ENCODE data around the gene RPS6KA1. TPM values are rescaled to one million over a fixed set of nuclear protein-coding genes. Genes with fewer than 3 reads are reported as not detected.
"Not testable (repeated sequence)": the region's sequence is repeated elsewhere in the genome, so short reads cannot be mapped to it uniquely, and the experiment has no call there.

RPS6KA1 gene
- total and polyA plus RNA-seq, 2 donors, result 30.4 to 36.8 TPM

- peaks cover 0 to 2% of the 10 kb centered on the region in 2 donors for H3K27me3 ChIP-seq (ENCODE audit: control insufficient read depth in 2 of 2, insufficient read depth in 1 of 2, low read length in 1 of 2)
- H3K36me3 ChIP-seq (ENCODE audit: control insufficient read depth in 2 of 2, insufficient read depth in 2 of 2, low read length in 1 of 2), result no peaks in the 10 kb centered on the region
- H3K4me3 ChIP-seq (ENCODE audit: low read length in 2 of 2), result peak overlapping the region; percentile 72 to 98
- DNase-seq (ENCODE audit: low read depth in 6 of 9, low spot score in 9 of 9), result peak; percentile 52 to 94 (median 81)
- peaks cover 9 to 25% of the 10 kb centered on the region in 2 donors for H3K4me1 ChIP-seq (ENCODE audit: control insufficient read depth in 2 of 2, insufficient read depth in 2 of 2, low read length in 2 of 2)
- peak overlapping the region; percentile 86 to 89 for H3K27ac ChIP-seq (ENCODE audit: low read depth in 1 of 2, low read length in 1 of 2)
- H3K9me3 ChIP-seq (ENCODE audit: control insufficient read depth in 2 of 2, insufficient read depth in 1 of 2, low read length in 1 of 2), result peaks cover 0 to 6% of the 10 kb centered on the region in 2 donors
- WGBS, result under 1% methylated on average over 74 of the region's 74 CpGs
Observed at GRCh38 chr1:26500488-26501175, 28.9 kb upstream of the RPS6KA1 start.

- 94% methylated on average over 2 of the region's 2 CpGs for WGBS
- H3K4me1 ChIP-seq (ENCODE audit: control insufficient read depth in 2 of 2, insufficient read depth in 2 of 2, low read length in 2 of 2); H3K27me3 ChIP-seq (ENCODE audit: control insufficient read depth in 2 of 2, insufficient read depth in 1 of 2, low read length in 1 of 2); H3K27ac ChIP-seq (ENCODE audit: low read depth in 1 of 2, low read length in 1 of 2); DNase-seq (ENCODE audit: low read depth in 6 of 9, low spot score in 9 of 9); H3K4me3 ChIP-seq (ENCODE audit: low read length in 2 of 2); H3K9me3 ChIP-seq (ENCODE audit: control insufficient read depth in 2 of 2, insufficient read depth in 1 of 2, low read length in 1 of 2); H3K36me3 ChIP-seq (ENCODE audit: control insufficient read depth in 2 of 2, insufficient read depth in 2 of 2, low read length in 1 of 2): not testable (repeated sequence)
Observed at GRCh38 chr1:26510711-26511110, 18.9 kb upstream of the RPS6KA1 start.

GRCh38 chr1:26515836-26516235, 13.7 kb upstream of the RPS6KA1 start:
- H3K4me3 ChIP-seq (ENCODE audit: low read length in 2 of 2); H3K36me3 ChIP-seq (ENCODE audit: control insufficient read depth in 2 of 2, insufficient read depth in 2 of 2, low read length in 1 of 2); H3K4me1 ChIP-seq (ENCODE audit: control insufficient read depth in 2 of 2, insufficient read depth in 2 of 2, low read length in 2 of 2); DNase-seq (ENCODE audit: low read depth in 6 of 9, low spot score in 9 of 9); H3K27me3 ChIP-seq (ENCODE audit: control insufficient read depth in 2 of 2, insufficient read depth in 1 of 2, low read length in 1 of 2); H3K9me3 ChIP-seq (ENCODE audit: control insufficient read depth in 2 of 2, insufficient read depth in 1 of 2, low read length in 1 of 2); H3K27ac ChIP-seq (ENCODE audit: low read depth in 1 of 2, low read length in 1 of 2): not testable (repeated sequence)
- 86% methylated on average over 4 of the region's 4 CpGs for WGBS

- Histone ChIP-seq H3K36me3 (ENCODE audit: control insufficient read depth in 2 of 2, insufficient read depth in 2 of 2, low read length in 1 of 2) (no peaks in the 10 kb centered on the region), H3K4me3 (ENCODE audit: low read length in 2 of 2) (no peak overlapping the region), H3K27ac (ENCODE audit: low read depth in 1 of 2, low read length in 1 of 2) (no peak overlapping the region), H3K9me3 (ENCODE audit: control insufficient read depth in 2 of 2, insufficient read depth in 1 of 2, low read length in 1 of 2) (peaks cover 0 to 5% of the 10 kb centered on the region in 2 donors), H3K27me3 (ENCODE audit: control insufficient read depth in 2 of 2, insufficient read depth in 1 of 2, low read length in 1 of 2) (no peaks in the 10 kb centered on the region), H3K4me1 (ENCODE audit: control insufficient read depth in 2 of 2, insufficient read depth in 2 of 2, low read length in 2 of 2) (no peaks in the 10 kb centered on the region)
- 97% methylated on average over 4 of the region's 4 CpGs for WGBS
- no peak for DNase-seq (ENCODE audit: low read depth in 6 of 9, low spot score in 9 of 9)
Observed at GRCh38 chr1:26516987-26517765, 12.4 kb upstream of the RPS6KA1 start.

GRCh38 chr1:26517766-26518049, 11.9 kb upstream of the RPS6KA1 start:
- Histone ChIP-seq H3K27ac (ENCODE audit: low read depth in 1 of 2, low read length in 1 of 2) (no peak overlapping the region), H3K4me3 (ENCODE audit: low read length in 2 of 2) (no peak overlapping the region), H3K36me3 (ENCODE audit: control insufficient read depth in 2 of 2, insufficient read depth in 2 of 2, low read length in 1 of 2) (no peaks in the 10 kb centered on the region), H3K9me3 (ENCODE audit: control insufficient read depth in 2 of 2, insufficient read depth in 1 of 2, low read length in 1 of 2) (peaks cover 0 to 5% of the 10 kb centered on the region in 2 donors), H3K27me3 (ENCODE audit: control insufficient read depth in 2 of 2, insufficient read depth in 1 of 2, low read length in 1 of 2) (no peaks in the 10 kb centered on the region), H3K4me1 (ENCODE audit: control insufficient read depth in 2 of 2, insufficient read depth in 2 of 2, low read length in 2 of 2) (no peaks in the 10 kb centered on the region)
- DNase-seq (ENCODE audit: low read depth in 6 of 9, low spot score in 9 of 9), result no peak
- 90% methylated on average over 1 of the region's 1 CpG for WGBS

GRCh38 chr1:26518355-26518754, 11.2 kb upstream of the RPS6KA1 start:
- H3K27me3 ChIP-seq (ENCODE audit: control insufficient read depth in 2 of 2, insufficient read depth in 1 of 2, low read length in 1 of 2), result no peaks in the 10 kb centered on the region
- no peaks in the 10 kb centered on the region for H3K36me3 ChIP-seq (ENCODE audit: control insufficient read depth in 2 of 2, insufficient read depth in 2 of 2, low read length in 1 of 2)
- peaks cover 0 to 5% of the 10 kb centered on the region in 2 donors for H3K9me3 ChIP-seq (ENCODE audit: control insufficient read depth in 2 of 2, insufficient read depth in 1 of 2, low read length in 1 of 2)
- DNase-seq (ENCODE audit: low read depth in 6 of 9, low spot score in 9 of 9), result no peak
- no peak overlapping the region for H3K4me3 ChIP-seq (ENCODE audit: low read length in 2 of 2)
- no peak overlapping the region for H3K27ac ChIP-seq (ENCODE audit: low read depth in 1 of 2, low read length in 1 of 2)
- H3K4me1 ChIP-seq (ENCODE audit: control insufficient read depth in 2 of 2, insufficient read depth in 2 of 2, low read length in 2 of 2), result no peaks in the 10 kb centered on the region
- WGBS, result 96% methylated on average over 6 of the region's 6 CpGs

- no peaks in the 10 kb centered on the region for H3K4me1 ChIP-seq (ENCODE audit: control insufficient read depth in 2 of 2, insufficient read depth in 2 of 2, low read length in 2 of 2)
- H3K36me3 ChIP-seq (ENCODE audit: control insufficient read depth in 2 of 2, insufficient read depth in 2 of 2, low read length in 1 of 2), result no peaks in the 10 kb centered on the region
- H3K27ac ChIP-seq (ENCODE audit: low read depth in 1 of 2, low read length in 1 of 2), result no peak overlapping the region
- H3K27me3 ChIP-seq (ENCODE audit: control insufficient read depth in 2 of 2, insufficient read depth in 1 of 2, low read length in 1 of 2), result peaks cover 0 to 5% of the 10 kb centered on the region in 2 donors
- no peaks in the 10 kb centered on the region for H3K9me3 ChIP-seq (ENCODE audit: control insufficient read depth in 2 of 2, insufficient read depth in 1 of 2, low read length in 1 of 2)
- no peak overlapping the region for H3K4me3 ChIP-seq (ENCODE audit: low read length in 2 of 2)
- whole genome bisulfite sequencing, result 93% methylated on average over 5 of the region's 5 CpGs
- no peak for DNase-seq (ENCODE audit: low read depth in 6 of 9, low spot score in 9 of 9)
Observed at GRCh38 chr1:26520339-26520738, 9.2 kb upstream of the RPS6KA1 start.

GRCh38 chr1:26521669-26522030, 7.9 kb upstream of the RPS6KA1 start:
- DNase-seq (ENCODE audit: low read depth in 6 of 9, low spot score in 9 of 9), result no peak
- 90% methylated on average over 14 of the region's 14 CpGs for WGBS
- H3K9me3 ChIP-seq (ENCODE audit: control insufficient read depth in 2 of 2, insufficient read depth in 1 of 2, low read length in 1 of 2), result no peaks in the 10 kb centered on the region

GRCh38 chr1:26522073-26522472, 7.5 kb upstream of the RPS6KA1 start:
- H3K27me3 ChIP-seq (ENCODE audit: control insufficient read depth in 2 of 2, insufficient read depth in 1 of 2, low read length in 1 of 2), result peaks cover 0 to 5% of the 10 kb centered on the region in 2 donors
- H3K9me3 ChIP-seq (ENCODE audit: control insufficient read depth in 2 of 2, insufficient read depth in 1 of 2, low read length in 1 of 2), result no peaks in the 10 kb centered on the region
- H3K36me3 ChIP-seq (ENCODE audit: control insufficient read depth in 2 of 2, insufficient read depth in 2 of 2, low read length in 1 of 2), result no peaks in the 10 kb centered on the region
- H3K27ac ChIP-seq (ENCODE audit: low read depth in 1 of 2, low read length in 1 of 2), result no peak overlapping the region
- no peaks in the 10 kb centered on the region for H3K4me1 ChIP-seq (ENCODE audit: control insufficient read depth in 2 of 2, insufficient read depth in 2 of 2, low read length in 2 of 2)
- DNase-seq (ENCODE audit: low read depth in 6 of 9, low spot score in 9 of 9), result no peak
- no peak overlapping the region for H3K4me3 ChIP-seq (ENCODE audit: low read length in 2 of 2)

More at GRCh38 chr1:26521669-26522030, 7.9 kb upstream of the RPS6KA1 start:
- no peaks in the 10 kb centered on the region for H3K36me3 ChIP-seq (ENCODE audit: control insufficient read depth in 2 of 2, insufficient read depth in 2 of 2, low read length in 1 of 2)
- peaks cover 0 to 5% of the 10 kb centered on the region in 2 donors for H3K27me3 ChIP-seq (ENCODE audit: control insufficient read depth in 2 of 2, insufficient read depth in 1 of 2, low read length in 1 of 2)
- H3K27ac ChIP-seq (ENCODE audit: low read depth in 1 of 2, low read length in 1 of 2), result no peak overlapping the region
- H3K4me1 ChIP-seq (ENCODE audit: control insufficient read depth in 2 of 2, insufficient read depth in 2 of 2, low read length in 2 of 2), result no peaks in the 10 kb centered on the region
- H3K4me3 ChIP-seq (ENCODE audit: low read length in 2 of 2), result no peak overlapping the region
